Right lung (tissue), 5 donors: ENCODE data around the gene ZNF554. TPM values are rescaled to one million over a fixed set of nuclear protein-coding genes. Genes with fewer than 3 reads are reported as not detected.
"Not testable (repeated sequence)": the region's sequence is repeated elsewhere in the genome, so short reads cannot be mapped to it uniquely, and the experiment has no call there.

Experiments
- DNase-seq, 2 donors: peaks; one replicate each; pipeline ENCODE4 v3.0.0-alpha.2; 2013
- polyA plus RNA-seq, 5 donors: library from polyadenylated mRNA; unstranded; fragments of 120-200 nt; gene quantifications; one replicate each; pipeline versions ENCODE4 v1.2.1 to v1.2.3, GENCODE V29; 2013; ENCODE audit warnings: inconsistent platforms in 1 of 5, low replicate concordance in 1 of 5; ENCODE audit not compliant: insufficient read length in 5 of 5, insufficient read depth in 1 of 5

Gene ZNF554
- polyA plus RNA-seq, 5 donors: 6.8 to 9.1 (median 8.6) TPM

- DNase-seq: no peak
Measured at GRCh38 chr19:2866495-2867024, 46.9 kb downstream of the ZNF554 start.

DNA sequence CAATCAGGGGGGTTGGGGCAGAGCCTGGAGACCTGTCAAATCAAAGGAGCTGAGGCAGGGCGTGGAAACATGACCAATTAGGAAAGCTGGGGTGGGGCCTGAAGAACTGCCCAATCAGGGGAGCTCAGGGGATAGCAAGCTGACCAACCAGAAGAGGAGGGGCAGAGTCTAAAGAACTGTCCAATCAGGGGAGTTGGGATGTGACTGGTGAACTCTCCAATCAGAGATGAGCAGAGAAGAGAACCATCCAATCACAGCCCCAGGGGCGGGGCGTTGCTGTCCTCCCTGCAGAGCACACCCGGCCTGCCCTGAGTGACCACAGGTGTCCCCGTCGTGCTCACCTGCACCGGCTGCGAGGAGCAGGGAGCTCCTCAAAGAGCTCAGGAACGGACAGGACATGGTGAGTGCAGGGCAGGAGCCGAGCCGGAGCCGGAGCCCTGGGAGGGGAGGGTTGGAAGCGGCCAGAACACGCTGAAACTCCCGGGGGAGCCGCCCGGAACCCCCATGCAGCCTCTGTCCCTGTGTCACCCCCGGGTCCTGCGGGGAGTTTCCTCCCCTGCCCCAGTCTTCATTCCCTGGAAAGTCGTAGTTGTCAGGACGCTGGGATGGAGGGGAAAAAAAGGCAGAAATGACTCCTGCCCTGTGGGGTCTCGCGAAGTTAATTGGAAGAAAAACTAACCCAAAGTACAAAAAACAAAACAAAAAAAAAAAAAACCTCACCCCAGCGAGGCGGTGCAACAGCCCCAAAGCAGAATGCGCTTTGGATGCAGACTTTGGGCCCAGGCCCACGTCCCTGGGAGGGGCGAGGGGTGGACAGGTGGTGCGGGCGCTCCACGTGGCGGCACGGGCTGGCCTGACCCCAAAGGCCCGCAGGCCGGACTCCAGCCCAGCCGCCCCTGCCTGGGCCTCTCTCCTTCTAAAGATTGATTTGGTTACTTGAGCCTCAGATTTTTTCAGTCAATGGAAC, 47.6 kb downstream of the ZNF554 start, which contains the start of gene ZNF556:
ZNF556 (plus strand) TSS at position 311 of the 967 bp plus-strand sequence; CDS start at position 398, 87 bp downstream.
- DNase-seq: no peak

DNA sequence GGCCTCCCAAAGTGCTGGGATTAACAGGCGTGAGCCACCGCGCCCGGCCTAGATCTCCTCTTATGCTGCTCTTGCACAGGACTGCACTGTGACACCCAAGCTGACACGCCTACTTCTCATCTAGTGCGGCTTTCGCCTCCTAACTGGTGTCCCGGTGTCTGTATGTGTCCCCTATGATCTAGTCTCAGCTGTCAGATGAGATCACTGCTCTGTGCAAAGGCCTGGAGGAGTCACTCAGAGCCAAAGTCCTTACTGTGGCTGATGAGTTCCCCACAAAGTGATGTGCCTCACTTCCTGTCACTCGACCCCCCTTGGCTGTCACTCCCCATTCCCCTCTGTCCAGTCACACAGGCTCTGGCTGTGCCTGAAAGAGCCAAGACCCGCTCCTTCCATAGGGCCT, 50.0 kb downstream of the ZNF554 start:
- DNase-seq: no peak

DNA sequence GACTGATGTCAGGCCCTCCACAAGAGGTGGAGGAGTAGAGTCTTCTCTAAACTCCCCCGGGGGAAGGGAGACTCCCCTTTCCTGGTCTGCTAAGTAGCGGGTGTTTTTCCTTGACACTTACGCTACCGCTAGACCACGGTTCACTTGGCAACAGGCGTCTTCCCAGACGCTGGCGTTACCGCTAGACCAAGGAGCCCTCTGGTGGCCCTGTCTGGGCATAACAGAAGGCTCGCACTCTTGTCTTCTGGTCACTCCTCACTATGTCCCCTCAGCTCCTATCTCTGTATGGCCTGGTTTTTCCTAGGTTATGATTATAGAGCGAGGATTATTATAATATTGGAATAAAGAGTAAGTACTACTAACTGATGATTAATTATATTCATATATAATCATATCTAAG, 52.5 kb downstream of the ZNF554 start:
- DNase-seq: not testable (repeated sequence)

GRCh38 chr19:2877398-2878331, 58.0 kb downstream of the ZNF554 start:
- DNase-seq: no peak

GRCh38 chr19:2883686-2884439, 64.2 kb downstream of the ZNF554 start:
- DNase-seq: no peak

- DNase-seq: no peak
Measured at GRCh38 chr19:2885736-2886135, 66.1 kb downstream of the ZNF554 start.

Other genes with a start within 250 kb of the ZNF554 start
- gene GNG7, start 117.2 kb upstream of the ZNF554 start, polyA plus RNA-seq: 1 to 10 TPM; 4.5 to 7.1 (median 5.8) TPM
- 1 to 10 TPM; 1.1 to 2.1 (median 1.3) TPM for gene DIRAS1, start 98.5 kb upstream of the ZNF554 start, polyA plus RNA-seq
- 10 to 100 TPM; 19.6 to 28.9 (median 21.5) TPM for gene SLC39A3, start 79.9 kb upstream of the ZNF554 start, polyA plus RNA-seq
- gene SGTA, start 36.6 kb upstream of the ZNF554 start, polyA plus RNA-seq: 10 to 100 TPM; 38.2 to 65.9 (median 46.2) TPM
- gene THOP1, start 34.4 kb upstream of the ZNF554 start, polyA plus RNA-seq: 10 to 100 TPM; 34.5 to 58.3 (median 38.7) TPM
- gene ZNF555, start 21.6 kb downstream of the ZNF554 start, polyA plus RNA-seq: 10 to 100 TPM in 2 of 5 donors, 1 to 10 TPM in 3; 8.1 to 12.9 (median 9.4) TPM
- gene ZNF556, start 47.5 kb downstream of the ZNF554 start, polyA plus RNA-seq: 1 to 10 TPM in 1 of 5 donors, under 1 TPM in 3, not detected in 1; 0.09 to 1.2 (median 0.21) TPM
- gene ZNF57, start 81.1 kb downstream of the ZNF554 start, polyA plus RNA-seq: 1 to 10 TPM; 6.1 to 7.9 (median 7.1) TPM
- gene ZNF77, start 125.1 kb downstream of the ZNF554 start, polyA plus RNA-seq: 10 to 100 TPM in 1 of 5 donors, 1 to 10 TPM in 4; 7.7 to 11.1 (median 8.8) TPM
- gene TLE6, start 157.7 kb downstream of the ZNF554 start, polyA plus RNA-seq: 10 to 100 TPM in 3 of 5 donors, 1 to 10 TPM in 2; 8.2 to 13.6 (median 11.8) TPM
- gene TLE2, start 209.4 kb downstream of the ZNF554 start, polyA plus RNA-seq: 100 to 1,000 TPM; 136 to 267 (median 184) TPM
- gene TLE5, start 242.6 kb downstream of the ZNF554 start, polyA plus RNA-seq: 1,000 to 10,000 TPM in 1 of 5 donors, 100 to 1,000 TPM in 4; 691 to 1,051 (median 791) TPM